CD4-positive, alpha-beta T cell treated with Interleukin-12 subunit alpha and Interleukin-12 subunit beta, for 1 hour (primary cell): ENCODE results near the gene RNASE7.

Source experiments
- DNase-seq: peaks from one replicate; pipeline ENCODE4 v3.0.0-alpha.2; 2020

The RNASE7 gene

GRCh38 chr14:21088687-21089086 is 46.5 kb downstream of the RNASE7 start:
- DNase-seq = no peak

GRCh38 chr14:21089271-21089670 is 47.1 kb downstream of the RNASE7 start:
- no peak for DNase-seq

GRCh38 chr14:21089877-21090193 is 47.7 kb downstream of the RNASE7 start:
- no peak for DNase-seq

- peak; percentile 33 for DNase-seq
Measured at GRCh38 chr14:21090194-21090939, 48.2 kb downstream of the RNASE7 start.

GRCh38 chr14:21090940-21091663 is 48.9 kb downstream of the RNASE7 start:
- no peak for DNase-seq

- no peak for DNase-seq
Measured at GRCh38 chr14:21091821-21092272, 49.7 kb downstream of the RNASE7 start.

GRCh38 chr14:21092273-21093011 is 50.3 kb downstream of the RNASE7 start:
- DNase-seq = peak; percentile 92

GRCh38 chr14:21093018-21093417 is 50.9 kb downstream of the RNASE7 start:
- no peak for DNase-seq
